Panc1 (cell line): ENCODE results near the gene PPM1F. TPM values are rescaled to one million over a fixed set of nuclear protein-coding genes. Genes with fewer than 3 reads are reported as not detected.

Source experiments
- ATAC-seq: fragments of 200-7000 bp; cut with Tn5 transposase; 2 replicates; pipeline ENCODE4 v1.9.1; 2020; ENCODE audit warnings: mild to moderate bottlenecking, moderate library complexity
- BruUV-seq: library from RNA; stranded (reverse); fragments of 400-500 nt; replicated peaks from 2 replicates; lab custom pipeline; 2021; lab: Mats Ljungman, UMichigan
- CTCF ChIA-PET: fragments of 300-600 bp; sonication (Branson Sonifier 250); formaldehyde crosslinking; loops from one replicate; lab custom pipeline; 2022; ENCODE audit warnings: antibody characterized with exemption; lab: Charles Lee
- POLR2A ChIA-PET: fragments of 300-600 bp; sonication (Branson Sonifier 250); formaldehyde crosslinking; loops from one replicate; lab custom pipeline; 2022; ENCODE audit warnings: antibody characterized with exemption; lab: Charles Lee
- DNase-seq: peaks from one replicate; pipeline ENCODE4 v3.0.0-alpha.2; 2010; ENCODE audit warnings: low read depth, low spot score
- H3K27ac ChIP-seq: 2 replicates; pipeline ENCODE4 v1.5.1; 2011; ENCODE audit warnings: mild to moderate bottlenecking, low read length, inconsistent platforms
- H3K27me3 ChIP-seq: fragments of 200-500 bp; sonication (Bioruptor generic); 2 replicates; pipeline ENCODE4 v1.6.0; 2014; ENCODE audit warnings: low read length, inconsistent platforms; ENCODE audit not compliant: control insufficient read depth, insufficient read depth
- H3K36me3 ChIP-seq: fragments of 200-500 bp; sonication (Bioruptor generic); 2 replicates; pipeline ENCODE4 v1.5.1; 2014; ENCODE audit warnings: inconsistent platforms, mild to moderate bottlenecking, low read length, moderate library complexity; ENCODE audit not compliant: control insufficient read depth, insufficient read depth
- H3K4me1 ChIP-seq: 2 replicates; pipeline ENCODE4 v1.5.1; 2011; ENCODE audit warnings: inconsistent platforms, mild to moderate bottlenecking, low read length, moderate library complexity; ENCODE audit not compliant: control insufficient read depth, insufficient read depth
- H3K4me3 ChIP-seq, 2 experiments: 2 replicates each; pipeline ENCODE4 v1.5.1; 2011 to 2012; ENCODE audit warnings: low read depth in 2 of 2, low read length in 2 of 2, mild to moderate bottlenecking in 2 of 2, inconsistent platforms in 1 of 2, moderate library complexity in 1 of 2
- H3K9me3 ChIP-seq: fragments of 200-500 bp; sonication (Bioruptor generic); 2 replicates; pipeline ENCODE4 v1.5.1; 2014; ENCODE audit warnings: low read depth, mild to moderate bottlenecking, inconsistent platforms, low read length, moderate library complexity; ENCODE audit not compliant: control insufficient read depth, insufficient read depth
- CTCF ChIP-seq: fragments of 450-650 bp; IDR thresholded peaks from 2 replicates; pipeline ENCODE4 v1.5.1; 2017; ENCODE audit warnings: mild to moderate bottlenecking
- POLR2AphosphoS5 ChIP-seq: IDR thresholded peaks from 2 replicates; pipeline ENCODE4 v1.6.1; 2012; ENCODE audit warnings: mild to moderate bottlenecking, low read depth, low read length, moderate library complexity
- REST ChIP-seq, 2 experiments: IDR thresholded peaks; 2 replicates each; pipeline ENCODE4 v1.6.1; 2011 to 2012; ENCODE audit warnings: low read depth in 2 of 2, control low read depth in 1 of 2, low read length in 1 of 2, mild to moderate bottlenecking in 1 of 2, moderate library complexity in 1 of 2; ENCODE audit not compliant: insufficient read depth in 1 of 2
- SIN3A ChIP-seq: IDR thresholded peaks from 2 replicates; pipeline ENCODE4 v1.6.1; 2012; ENCODE audit warnings: low read depth, mild to moderate bottlenecking, low read length, moderate library complexity, borderline replicate concordance; ENCODE audit not compliant: insufficient read depth
- TCF7L2 ChIP-seq: IDR thresholded peaks from 2 replicates; pipeline ENCODE4 v1.6.1; 2011; ENCODE audit warnings: mild to moderate bottlenecking, low read depth, low read length, inconsistent platforms
- in situ Hi-C: cut with HindIII; loops from 2 replicates; pipeline ENCODE4 v1.10.0; 2016; ENCODE audit warnings: low sequenced_read_pairs, low pct_unique_long_range_greater_than_20kb
- intact Hi-C: fragments of 100-400 bp; cut with micrococcal nuclease; formaldehyde crosslinking; loops from one replicate; pipeline ENCODE4 v1.10.0; 2022; ENCODE audit not compliant: unreplicated experiment
- total RNA-seq: library from RNA; stranded (reverse); gene quantifications from one replicate; pipeline ENCODE4 v1.2.1, GENCODE V29; 2021; ENCODE audit not compliant: unreplicated experiment

Gene PPM1F
- total RNA-seq, 1 experiment from 2014 or later: 28.9 TPM

GRCh38 chr22:21961886-21962654, 9.4 kb upstream of the PPM1F start:
- Histone ChIP-seq H3K36me3 (no peaks in the 10 kb centered on the region), H3K4me3 (no peak overlapping the region), H3K4me1 (no peaks in the 10 kb centered on the region), H3K27ac (no peak overlapping the region), H3K9me3 (no peaks in the 10 kb centered on the region), H3K27me3 (no peaks in the 10 kb centered on the region)
- ATAC-seq: peak; percentile 47; the same call in 1 of the 2 replicates
- ChIA-PET CTCF (no interaction called here), POLR2A (interaction anchor here (0.6 kb wide), 1 partner anchor 140 kb away, joined by 3 read pairs; no protein-coding TSS in a partner anchor)
- no TSS peak for BruUV-seq
- TF ChIP-seq POLR2AphosphoS5: no peak
- intact Hi-C loops (no loop called here), in situ Hi-C loops (no loop called here)
- DNase-seq: no peak

GRCh38 chr22:21961127-21961867, 8.6 kb upstream of the PPM1F start:
- in situ Hi-C loops: no loop called here
- TF ChIP-seq REST (IDR thresholded peaks at IDR 0.05; ENCODE audit: insufficient read depth in 1 of 2, low read depth in 2 of 2, low read length in 1 of 2) (no peak), CTCF (no peak), POLR2AphosphoS5 (no peak), SIN3A (no peak), TCF7L2 (no peak)
- no peaks in the 10 kb centered on the region for H3K9me3 ChIP-seq
- DNase-seq (no peak), ATAC-seq (no peak)
- H3K4me1 ChIP-seq: no peaks in the 10 kb centered on the region
- POLR2A ChIA-PET: no interaction called here
- no peak overlapping the region for H3K27ac ChIP-seq
- CTCF ChIA-PET: no interaction called here
- H3K4me3 ChIP-seq: no peak overlapping the region
- intact Hi-C loops: no loop called here
- H3K36me3 ChIP-seq: no peaks in the 10 kb centered on the region
- no peaks in the 10 kb centered on the region for H3K27me3 ChIP-seq
- BruUV-seq: no TSS peak
